ENCODE data around the gene LRFN5. TPM values are rescaled to one million over a fixed set of nuclear protein-coding genes. Genes with fewer than 3 reads are reported as not detected.

LRFN5 gene
- total and polyA plus RNA-seq, 9 of the 15 experiments (the other 6 are each of a cell fraction or from before 2014, with no cell fraction given), result 0.01 to 0.27 (median 0.09) TPM; not detected in 1

- no peaks in the 10 kb centered on the region for H3K4me1 ChIP-seq (replicated peaks in 1 of 2; ENCODE audit: control insufficient read depth in 2 of 2, insufficient read depth in 2 of 2, low read length in 2 of 2)
- H3K36me3 ChIP-seq (ENCODE audit: control insufficient read depth, insufficient read depth, low read length), result no peaks in the 10 kb centered on the region
- DNase-seq (ENCODE audit: extremely low read depth in 1 of 4, low spot score in 3 of 4) (no peak), ATAC-seq (no peak), FAIRE-seq (no peak)
- H3K27me3 ChIP-seq (ENCODE audit: control insufficient read depth in 2 of 2, insufficient read depth in 2 of 2, low read length in 2 of 2), result no peaks in the 10 kb centered on the region
- no peak overlapping the region for H3K9ac ChIP-seq (ENCODE audit: insufficient read depth in 1 of 2, low read depth in 2 of 2, low read length in 2 of 2)
- no peaks in the 10 kb centered on the region for H3K9me1 ChIP-seq (ENCODE audit: control insufficient read depth, insufficient read depth, low read length)
- H3K9me3 ChIP-seq (replicated peaks; ENCODE audit: control insufficient read depth, insufficient read depth, low read depth, low read length), result no peaks in the 10 kb centered on the region
- in situ Hi-C loops (cut with MboI) (no loop called here), intact Hi-C loops (cut with micrococcal nuclease) (no loop called here)
- no peak overlapping the region for H3K4me2 ChIP-seq (ENCODE audit: insufficient read depth, low read length)
- CTCF ChIA-PET (ENCODE audit: low intra/inter-chr PET ratio), result no interaction called here
- no TSS peak for BruUV-seq (replicated peaks)
- 3% methylated on average over 4 of the region's 4 CpGs for WGBS (ENCODE audit: insufficient coverage, low coverage, missing lambda C conversion rate)
- H3K27ac ChIP-seq (ENCODE audit: extremely low read depth, low read depth, low read length), result no peak overlapping the region
- H2AFZ ChIP-seq (ENCODE audit: low read depth, low read length), result no peak overlapping the region
- no peaks in the 10 kb centered on the region for H4K20me1 ChIP-seq (replicated peaks; ENCODE audit: control insufficient read depth, insufficient read depth, low read length)
- H3K79me2 ChIP-seq (ENCODE audit: control insufficient read depth, insufficient read depth, low read length), result no peaks in the 10 kb centered on the region
- no peak overlapping the region for H3K4me3 ChIP-seq
- POLR2A ChIA-PET, result no interaction called here
- no peak for TF ChIP-seq ZSCAN29 (IDR thresholded peaks at IDR 0.05)
- TF ChIP-seq POLR3A (IDR thresholded peaks at IDR 0.05; ENCODE audit: borderline replicate concordance, extremely low read depth, insufficient read depth, insufficient read length), result no peak
- TF ChIP-seq HDAC8 (tag; IDR thresholded peaks at IDR 0.05), result no peak
- no peak for TF ChIP-seq ZNF449 (CRISPR knock-in tag; IDR thresholded peaks at IDR 0.05)
- no peak for TF ChIP-seq ZBTB43 (CRISPR knock-in tag; IDR thresholded peaks at IDR 0.05)
- TF ChIP-seq EZH2 (IDR thresholded peaks at IDR 0.05; ENCODE audit: borderline replicate concordance, low read depth, low read length), result no peak
- TF ChIP-seq SNIP1 (IDR thresholded peaks at IDR 0.05; ENCODE audit: low read depth), result no peak
- no peak for TF ChIP-seq ZNF551 (CRISPR knock-in tag; IDR thresholded peaks at IDR 0.05)
- TF ChIP-seq ZNF407 (IDR thresholded peaks at IDR 0.05; ENCODE audit: low read depth), result no peak
These were observed 294.0 kb downstream of the LRFN5 start for GRCh38 chr14:41900644-41901043.

Data from K562 (cell line).